GM21526 (cell line): ENCODE measurements around the gene VMP1.
"Not testable (repeated sequence)": the region's sequence is repeated elsewhere in the genome, so short reads cannot be mapped to it uniquely, and the experiment has no call there.

Experiments used
- ATAC-seq: cut with Tn5 transposase; IDR thresholded peaks from one replicate; pipeline ENCODE4 v1.9.1; 2021; ENCODE audit warnings: moderate library complexity; ENCODE audit not compliant: unreplicated experiment, low FRiP score

VMP1 gene

GRCh38 chr17:59802160-59802559 is 94.7 kb downstream of the VMP1 start:
- ATAC-seq: no peak

GRCh38 chr17:59804901-59805465 is 97.5 kb downstream of the VMP1 start:
- no peak for ATAC-seq

GRCh38 chr17:59806322-59806721 is 98.9 kb downstream of the VMP1 start:
- ATAC-seq: not testable (repeated sequence)

GRCh38 chr17:59807892-59808509 is 100.5 kb downstream of the VMP1 start:
- ATAC-seq: no peak

- no peak for ATAC-seq
Observed at GRCh38 chr17:59810894-59811153, 103.4 kb downstream of the VMP1 start.

GRCh38 chr17:59811209-59811608 is 103.8 kb downstream of the VMP1 start:
- ATAC-seq: no peak

GRCh38 chr17:59812139-59812538 is 104.7 kb downstream of the VMP1 start:
- ATAC-seq: no peak

- no peak for ATAC-seq
Observed at GRCh38 chr17:59814276-59814675, 106.8 kb downstream of the VMP1 start.

- no peak for ATAC-seq
Observed at GRCh38 chr17:59814685-59815084, 107.2 kb downstream of the VMP1 start.

GRCh38 chr17:59815965-59816364 is 108.5 kb downstream of the VMP1 start:
- no peak for ATAC-seq

- ATAC-seq: no peak
Observed at GRCh38 chr17:59825533-59826322, 118.3 kb downstream of the VMP1 start.

- no peak for ATAC-seq
Observed at GRCh38 chr17:59826706-59827453, 119.4 kb downstream of the VMP1 start.

GRCh38 chr17:59827721-59828477 is 120.4 kb downstream of the VMP1 start:
- no peak for ATAC-seq

- ATAC-seq: no peak
Observed at GRCh38 chr17:59828478-59828760, 121.0 kb downstream of the VMP1 start.

GRCh38 chr17:59828819-59829216 is 121.4 kb downstream of the VMP1 start:
- ATAC-seq: not testable (repeated sequence)

GRCh38 chr17:59829217-59830006 is 122.0 kb downstream of the VMP1 start:
- peak; percentile 62 for ATAC-seq

GRCh38 chr17:59830007-59830630 is 122.7 kb downstream of the VMP1 start:
- ATAC-seq: no peak

GRCh38 chr17:59830846-59831486 is 123.5 kb downstream of the VMP1 start:
- ATAC-seq: no peak

GRCh38 chr17:59832883-59833379 is 125.5 kb downstream of the VMP1 start:
- no peak for ATAC-seq
